Omental fat pad (tissue), 4 donors: ENCODE results near the gene ERFE. TPM values are rescaled to one million over a fixed set of nuclear protein-coding genes. Genes with fewer than 3 reads are reported as not detected.

Experiments
- ATAC-seq: fragments of 150-250 bp; one replicate; pipeline ENCODE4 v1.9.1; 2016; ENCODE audit warnings: mild to moderate bottlenecking, moderate library complexity; ENCODE audit not compliant: low FRiP score
- DNase-seq: peaks from one replicate; pipeline ENCODE4 v3.0.0-alpha.2; 2019; ENCODE audit warnings: low spot score
- CTCF ChIP-seq, 3 donors: fragments of 450-650 bp; IDR thresholded peaks; one replicate each; pipeline ENCODE4 v1.5.1; 2016 to 2017; ENCODE audit warnings: antibody characterized with exemption in 3 of 3, mild to moderate bottlenecking in 3 of 3, moderate library complexity in 2 of 3
- total RNA-seq, 4 donors: library from RNA; depleted of rRNA; stranded (reverse); fragments of >200 nt; gene quantifications; one replicate each; pipeline ENCODE4 v1.1.0, GENCODE V29; 2016

The ERFE gene
- total RNA-seq, 4 donors from 2014 or later = 1.1 to 1.9 TPM; not detected in 2

- DNase-seq (no peak), ATAC-seq (no peak)
- no peak for TF ChIP-seq CTCF (IDR thresholded peaks at IDR 0.05)
Measured at GRCh38 chr2:238163481-238164198, 4.9 kb downstream of the ERFE start.

GRCh38 chr2:238164906-238165287 lies 6.1 kb downstream of the ERFE start:
- DNase-seq (no peak), ATAC-seq (no peak)
- TF ChIP-seq CTCF (IDR thresholded peaks at IDR 0.05) = no peak

- DNase-seq = no peak
Measured at GRCh38 chr2:238165288-238165921, 6.6 kb downstream of the ERFE start.

GRCh38 chr2:238166391-238167343 lies 7.9 kb downstream of the ERFE start:
- ATAC-seq (no peak), DNase-seq (no peak)
- no peak for TF ChIP-seq CTCF (IDR thresholded peaks at IDR 0.05)

More at GRCh38 chr2:238165288-238165921, 6.6 kb downstream of the ERFE start:
- TF ChIP-seq CTCF (IDR thresholded peaks at IDR 0.05) = no peak
- ATAC-seq = no peak

- DNase-seq = no peak
- no peak for ATAC-seq
- TF ChIP-seq CTCF (IDR thresholded peaks at IDR 0.05) = no peak
Measured at GRCh38 chr2:238167344-238167715, 8.6 kb downstream of the ERFE start.

- no peak for DNase-seq
- TF ChIP-seq CTCF (IDR thresholded peaks at IDR 0.05) = no peak
Measured at GRCh38 chr2:238167761-238168160, 9.0 kb downstream of the ERFE start.

More at GRCh38 chr2:238167761-238168160, 9.0 kb downstream of the ERFE start:
- ATAC-seq = no peak
